Gastroesophageal sphincter (tissue), 2 donors: ENCODE measurements around the gene FBXL4.

Experiments
- EP300 ChIP-seq: sonication (generic); formaldehyde crosslinking; IDR thresholded peaks from one replicate; pipeline ENCODE4 v1.6.1; 2017; ENCODE audit warnings: antibody characterized with exemption, mild to moderate bottlenecking
- POLR2A ChIP-seq, 2 donors: fragments of 450-650 bp; IDR thresholded peaks; one replicate each; pipeline ENCODE4 v1.6.1; 2017; ENCODE audit warnings: antibody characterized with exemption in 2 of 2, mild to moderate bottlenecking in 2 of 2, moderate library complexity in 1 of 2

GRCh38 chr6:98827295-98828159 is 120.2 kb downstream of the FBXL4 start:
- TF ChIP-seq POLR2A (IDR thresholded peaks at IDR 0.05) (no peak), EP300 (no peak)
